SH-SY5Y (cell line): ENCODE results near the gene AIP.

ENCODE experiments used
- GATA2 ChIP-seq: IDR thresholded peaks from 2 replicates; pipeline ENCODE4 v1.6.1; 2011; ENCODE audit warnings: mild to moderate bottlenecking, low read depth, low read length
- GATA3 ChIP-seq: IDR thresholded peaks from 2 replicates; pipeline ENCODE4 v1.6.1; 2011; ENCODE audit warnings: low read depth, mild to moderate bottlenecking, low read length, moderate library complexity

- TF ChIP-seq GATA2, result no peak
- no peak for TF ChIP-seq GATA3
Measured at GRCh38 chr11:67436459-67437081, 46.3 kb upstream of the AIP start.
